Testis (tissue), 2 donors: ENCODE results near the gene TREML1.

Source experiments
- POLR2A ChIP-seq: fragments of 450-650 bp; IDR thresholded peaks from one replicate; pipeline ENCODE4 v1.6.1; 2017; ENCODE audit warnings: antibody characterized with exemption, mild to moderate bottlenecking, moderate library complexity
- TF ChIP-seq, protein P1 (sequence below), 3 experiments: fragments of 450-650 bp in 2 of 3; fragments of 200-600 bp in 1 of 3; sonication (generic) in 1 of 3; IDR thresholded peaks; one replicate each; pipeline ENCODE4 v1.5.1; 2016 to 2019; ENCODE audit warnings: antibody characterized with exemption in 3 of 3, mild to moderate bottlenecking in 2 of 3, moderate library complexity in 1 of 3

DNA sequence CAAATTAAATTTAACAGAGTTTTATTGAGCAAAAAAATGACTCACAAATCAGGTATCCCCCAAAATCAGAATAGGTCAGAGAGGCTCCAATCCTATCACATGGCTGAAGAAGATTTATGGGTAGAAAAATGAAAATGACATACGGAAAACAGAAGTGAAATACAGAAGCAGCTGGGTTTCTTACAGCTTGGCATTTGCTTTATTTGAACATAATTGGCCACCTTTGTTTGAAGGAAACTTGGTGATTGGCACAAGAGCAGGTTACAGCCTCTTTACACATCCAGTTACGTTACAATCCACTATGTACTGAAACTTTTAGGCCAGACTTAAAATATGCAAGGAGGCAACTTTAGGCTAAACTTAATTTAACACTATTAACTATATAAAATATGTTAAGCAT lies 20.5 kb upstream of the TREML1 start:
- TF ChIP-seq, protein P1, sequence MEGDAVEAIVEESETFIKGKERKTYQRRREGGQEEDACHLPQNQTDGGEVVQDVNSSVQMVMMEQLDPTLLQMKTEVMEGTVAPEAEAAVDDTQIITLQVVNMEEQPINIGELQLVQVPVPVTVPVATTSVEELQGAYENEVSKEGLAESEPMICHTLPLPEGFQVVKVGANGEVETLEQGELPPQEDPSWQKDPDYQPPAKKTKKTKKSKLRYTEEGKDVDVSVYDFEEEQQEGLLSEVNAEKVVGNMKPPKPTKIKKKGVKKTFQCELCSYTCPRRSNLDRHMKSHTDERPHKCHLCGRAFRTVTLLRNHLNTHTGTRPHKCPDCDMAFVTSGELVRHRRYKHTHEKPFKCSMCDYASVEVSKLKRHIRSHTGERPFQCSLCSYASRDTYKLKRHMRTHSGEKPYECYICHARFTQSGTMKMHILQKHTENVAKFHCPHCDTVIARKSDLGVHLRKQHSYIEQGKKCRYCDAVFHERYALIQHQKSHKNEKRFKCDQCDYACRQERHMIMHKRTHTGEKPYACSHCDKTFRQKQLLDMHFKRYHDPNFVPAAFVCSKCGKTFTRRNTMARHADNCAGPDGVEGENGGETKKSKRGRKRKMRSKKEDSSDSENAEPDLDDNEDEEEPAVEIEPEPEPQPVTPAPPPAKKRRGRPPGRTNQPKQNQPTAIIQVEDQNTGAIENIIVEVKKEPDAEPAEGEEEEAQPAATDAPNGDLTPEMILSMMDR (IDR thresholded peaks at IDR 0.05), result no peak
- no peak for TF ChIP-seq POLR2A
